GM12865 (cell line): ENCODE measurements around the gene GBX2.
"Not testable (repeated sequence)": the region's sequence is repeated elsewhere in the genome, so short reads cannot be mapped to it uniquely, and the experiment has no call there.

ENCODE experiments used
- DNase-seq: peaks from one replicate; pipeline ENCODE4 v3.0.0; 2010; ENCODE audit warnings: low read depth
- H3K4me3 ChIP-seq: 2 replicates; pipeline ENCODE4 v1.5.1; 2011; ENCODE audit warnings: mild to moderate bottlenecking, low read depth, low read length, control low read depth
- CTCF ChIP-seq: IDR thresholded peaks from 2 replicates; pipeline ENCODE4 v1.5.1; 2011; ENCODE audit warnings: low read length, control low read depth, low read depth, inconsistent platforms; ENCODE audit not compliant: insufficient read depth; ENCODE audit errors: missing control alignments

The GBX2 gene

GRCh38 chr2:236156095-236156859 is 11.9 kb downstream of the GBX2 start:
- DNase-seq = no peak
- H3K4me3 ChIP-seq = no peak overlapping the region
- no peak for TF ChIP-seq CTCF

DNA sequence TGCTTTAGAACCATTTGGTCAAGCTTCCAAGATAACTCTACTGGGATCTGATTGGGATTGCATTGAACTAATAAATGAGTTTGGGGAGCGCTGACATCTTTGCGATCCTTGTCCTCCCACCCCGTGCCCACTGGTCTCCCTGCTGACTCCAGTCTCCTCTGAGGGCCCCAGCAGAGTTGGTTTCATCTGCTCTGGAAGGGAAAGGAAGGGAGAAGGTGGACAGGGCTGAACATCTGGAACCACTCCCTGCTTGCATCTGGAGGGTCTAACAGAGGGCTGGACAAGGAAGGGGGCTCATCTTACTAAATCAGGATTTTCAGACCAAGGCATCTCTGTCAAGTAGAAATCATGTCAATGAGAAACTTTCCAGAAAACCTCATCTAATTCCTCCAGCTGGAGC is 12.8 kb downstream of the GBX2 start:
- no peak overlapping the region for H3K4me3 ChIP-seq
- DNase-seq = no peak
- TF ChIP-seq CTCF = no peak

- no peak overlapping the region for H3K4me3 ChIP-seq
- DNase-seq = no peak
- no peak for TF ChIP-seq CTCF
Measured at GRCh38 chr2:236146436-236146835, 21.8 kb downstream of the GBX2 start.

GRCh38 chr2:236143811-236144210 is 24.4 kb downstream of the GBX2 start:
- H3K4me3 ChIP-seq = no peak overlapping the region
- DNase-seq = no peak
- TF ChIP-seq CTCF = no peak

DNA sequence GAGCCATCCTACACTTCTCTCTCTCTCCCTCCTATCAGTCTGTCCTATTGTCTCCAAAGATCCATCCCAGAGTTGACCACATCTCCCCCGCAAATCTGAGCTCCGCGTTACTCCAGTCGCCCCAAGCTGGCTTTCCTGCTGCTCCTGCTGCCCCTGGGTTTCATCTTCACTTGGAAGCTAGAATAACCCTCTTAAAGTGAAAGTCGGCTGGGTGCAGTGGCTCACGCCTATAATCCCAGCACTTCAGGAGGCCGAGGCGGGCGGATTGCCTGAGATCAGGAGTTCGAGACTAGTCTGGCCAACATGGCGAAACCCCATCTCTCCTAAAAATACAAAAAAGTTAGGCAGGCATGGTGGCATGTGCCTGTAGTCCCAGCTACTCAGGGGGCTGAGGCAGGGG is 26.6 kb downstream of the GBX2 start:
- not testable (repeated sequence) for H3K4me3 ChIP-seq, DNase-seq

GRCh38 chr2:236137066-236137465 is 31.1 kb downstream of the GBX2 start:
- no peak for DNase-seq
- TF ChIP-seq CTCF = no peak
- no peak overlapping the region for H3K4me3 ChIP-seq

- H3K4me3 ChIP-seq = no peak overlapping the region
- DNase-seq = no peak
- no peak for TF ChIP-seq CTCF
Measured at GRCh38 chr2:236136538-236136937, 31.6 kb downstream of the GBX2 start.
